ENCODE data around the gene MAFF.

- TF ChIP-seq, protein P1, sequence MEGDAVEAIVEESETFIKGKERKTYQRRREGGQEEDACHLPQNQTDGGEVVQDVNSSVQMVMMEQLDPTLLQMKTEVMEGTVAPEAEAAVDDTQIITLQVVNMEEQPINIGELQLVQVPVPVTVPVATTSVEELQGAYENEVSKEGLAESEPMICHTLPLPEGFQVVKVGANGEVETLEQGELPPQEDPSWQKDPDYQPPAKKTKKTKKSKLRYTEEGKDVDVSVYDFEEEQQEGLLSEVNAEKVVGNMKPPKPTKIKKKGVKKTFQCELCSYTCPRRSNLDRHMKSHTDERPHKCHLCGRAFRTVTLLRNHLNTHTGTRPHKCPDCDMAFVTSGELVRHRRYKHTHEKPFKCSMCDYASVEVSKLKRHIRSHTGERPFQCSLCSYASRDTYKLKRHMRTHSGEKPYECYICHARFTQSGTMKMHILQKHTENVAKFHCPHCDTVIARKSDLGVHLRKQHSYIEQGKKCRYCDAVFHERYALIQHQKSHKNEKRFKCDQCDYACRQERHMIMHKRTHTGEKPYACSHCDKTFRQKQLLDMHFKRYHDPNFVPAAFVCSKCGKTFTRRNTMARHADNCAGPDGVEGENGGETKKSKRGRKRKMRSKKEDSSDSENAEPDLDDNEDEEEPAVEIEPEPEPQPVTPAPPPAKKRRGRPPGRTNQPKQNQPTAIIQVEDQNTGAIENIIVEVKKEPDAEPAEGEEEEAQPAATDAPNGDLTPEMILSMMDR (IDR thresholded peaks at IDR 0.05) = no peak
- TF ChIP-seq YY1 (IDR thresholded peaks at IDR 0.05; ENCODE audit: low read depth) (no peak), REST (IDR thresholded peaks at IDR 0.05; ENCODE audit: low read depth, low read length) (no peak), ZBTB33 (IDR thresholded peaks at IDR 0.05; ENCODE audit: borderline replicate concordance, low read depth) (no peak), POLR2AphosphoS5 (IDR thresholded peaks at IDR 0.05; ENCODE audit: low read depth, low read length) (no peak), RAD21 (IDR thresholded peaks at IDR 0.05; ENCODE audit: low read length) (no peak), SIN3A (IDR thresholded peaks at IDR 0.05; ENCODE audit: borderline replicate concordance, low read depth, low read length) (no peak), RCOR1 (IDR thresholded peaks at IDR 0.05; ENCODE audit: low read length) (no peak), CHD2 (IDR thresholded peaks at IDR 0.05; ENCODE audit: low read length, partially characterized antibody) (no peak), RFX5 (IDR thresholded peaks at IDR 0.05; ENCODE audit: low read length) (no peak)
- TF ChIP-seq, protein P2, sequence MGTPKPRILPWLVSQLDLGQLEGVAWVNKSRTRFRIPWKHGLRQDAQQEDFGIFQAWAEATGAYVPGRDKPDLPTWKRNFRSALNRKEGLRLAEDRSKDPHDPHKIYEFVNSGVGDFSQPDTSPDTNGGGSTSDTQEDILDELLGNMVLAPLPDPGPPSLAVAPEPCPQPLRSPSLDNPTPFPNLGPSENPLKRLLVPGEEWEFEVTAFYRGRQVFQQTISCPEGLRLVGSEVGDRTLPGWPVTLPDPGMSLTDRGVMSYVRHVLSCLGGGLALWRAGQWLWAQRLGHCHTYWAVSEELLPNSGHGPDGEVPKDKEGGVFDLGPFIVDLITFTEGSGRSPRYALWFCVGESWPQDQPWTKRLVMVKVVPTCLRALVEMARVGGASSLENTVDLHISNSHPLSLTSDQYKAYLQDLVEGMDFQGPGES (IDR thresholded peaks at IDR 0.05; ENCODE audit: low read depth, low read length) = no peak
Observed at GRCh38 chr22:38213319-38213989, 11.7 kb downstream of the MAFF start.
